Thyroid gland (tissue), 4 donors: ENCODE measurements around the gene SLC38A3. TPM values are rescaled to one million over a fixed set of nuclear protein-coding genes. Genes with fewer than 3 reads are reported as not detected.

Source experiments
- DNase-seq, 2 donors: peaks; one replicate each; pipeline ENCODE4 v3.0.0-alpha.2; 2019
- H3K27ac ChIP-seq, 3 donors: fragments of 200-600 bp; sonication (generic); 1 replicate in 2 of 3; 2 replicates in 1 of 3; pipeline ENCODE4 v1.5.1; 2016 to 2019; ENCODE audit warnings: mild to moderate bottlenecking in 1 of 3, moderate library complexity in 1 of 3
- H3K27me3 ChIP-seq: fragments of 200-600 bp; sonication (generic); one replicate; pipeline ENCODE4 v1.5.1; 2019
- H3K36me3 ChIP-seq, 2 donors: fragments of 200-600 bp; sonication (generic); one replicate each; pipeline ENCODE4 v1.5.1; 2016 to 2019
- H3K4me1 ChIP-seq, 2 donors: fragments of 200-600 bp; sonication (generic); one replicate each; pipeline ENCODE4 v1.5.1; 2017 to 2019
- H3K4me3 ChIP-seq, 3 donors: fragments of 200-600 bp; sonication (generic); replicated peaks in 1 of 3; 1 replicate in 2 of 3; 2 replicates in 1 of 3; pipeline ENCODE4 v1.5.1; 2016; ENCODE audit warnings: mild to moderate bottlenecking in 1 of 3
- H3K9me3 ChIP-seq: fragments of 200-600 bp; sonication (generic); one replicate; pipeline ENCODE4 v1.5.1; 2017
- CTCF ChIP-seq, 6 experiments: fragments of 200-600 bp in 3 of 6; fragments of 450-650 bp in 3 of 6; sonication (generic) in 3 of 6; IDR thresholded peaks; one replicate each; pipeline ENCODE4 v1.5.1; 2016 to 2019; ENCODE audit warnings: antibody characterized with exemption in 6 of 6, mild to moderate bottlenecking in 2 of 6, inconsistent platforms in 1 of 6, moderate library complexity in 1 of 6
- POLR2A ChIP-seq, 2 donors: fragments of 450-650 bp; IDR thresholded peaks; one replicate each; pipeline ENCODE4 v1.6.1; 2017; ENCODE audit warnings: antibody characterized with exemption in 2 of 2, mild to moderate bottlenecking in 2 of 2, moderate library complexity in 1 of 2
- WGBS, 2 donors: methylation state at CpG; one replicate each; pipeline ENCODE4 v1.1.5; 2017; 5-methylcytosine and 5-hydroxymethylcytosine counted together
- intact Hi-C: fragments of 100-400 bp; cut with DNase I; formaldehyde crosslinking; loops from one replicate; pipeline ENCODE4 v1.15.1; 2023
- total RNA-seq, 4 donors: library from RNA; depleted of rRNA; stranded (reverse); fragments of >200 nt; gene quantifications; one replicate each; pipeline ENCODE4 v1.2.3, GENCODE V29; 2016

The SLC38A3 gene
- total RNA-seq, 4 donors from 2014 or later, result 1.1 to 5.0 (median 3.6) TPM

DNA sequence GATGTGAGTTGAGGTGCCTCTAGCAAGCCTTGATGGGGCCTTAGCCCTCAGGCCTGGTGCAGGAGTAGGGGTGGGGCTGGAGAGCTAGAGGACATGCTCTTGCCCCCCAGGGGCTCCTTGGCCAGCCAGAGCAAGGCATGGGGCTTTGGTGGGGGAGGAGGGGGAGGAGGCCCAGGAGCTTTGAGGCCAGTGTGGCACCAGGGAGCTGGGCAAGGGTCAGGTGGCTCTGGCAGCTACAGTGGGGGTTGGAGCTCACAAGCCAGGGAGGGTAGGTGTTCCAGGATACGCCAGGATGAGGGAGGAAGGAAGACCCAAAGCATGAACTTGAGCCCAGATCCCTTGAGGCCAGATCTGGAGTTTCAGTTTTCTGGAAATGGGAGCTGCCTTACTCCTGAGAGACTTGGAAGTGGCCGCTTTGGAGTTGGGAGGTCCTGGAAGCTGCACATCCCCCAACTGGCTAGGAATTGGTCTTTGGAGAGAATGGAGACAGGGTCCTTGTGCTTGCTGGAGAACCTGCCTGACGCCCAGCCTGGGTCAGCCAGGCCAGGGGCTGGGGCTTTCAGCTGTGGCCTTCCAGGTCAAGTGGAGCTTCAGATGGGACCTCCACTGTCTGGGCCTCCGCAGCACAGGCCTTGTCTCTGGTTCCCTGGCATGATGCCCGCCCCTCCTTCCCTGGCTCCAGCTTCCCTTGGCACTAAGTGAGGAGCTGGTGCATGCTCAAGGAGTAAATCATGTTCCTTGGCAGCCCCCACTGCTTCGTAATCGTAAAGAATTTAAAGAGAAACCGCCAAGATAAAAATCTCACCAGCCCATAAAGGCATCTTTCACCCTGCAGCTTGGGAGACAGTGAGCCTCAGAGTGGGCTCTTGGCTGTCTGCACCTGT, 41.3 kb upstream of the SLC38A3 start:
- H3K36me3 ChIP-seq, result no peaks in the 10 kb centered on the region

DNA sequence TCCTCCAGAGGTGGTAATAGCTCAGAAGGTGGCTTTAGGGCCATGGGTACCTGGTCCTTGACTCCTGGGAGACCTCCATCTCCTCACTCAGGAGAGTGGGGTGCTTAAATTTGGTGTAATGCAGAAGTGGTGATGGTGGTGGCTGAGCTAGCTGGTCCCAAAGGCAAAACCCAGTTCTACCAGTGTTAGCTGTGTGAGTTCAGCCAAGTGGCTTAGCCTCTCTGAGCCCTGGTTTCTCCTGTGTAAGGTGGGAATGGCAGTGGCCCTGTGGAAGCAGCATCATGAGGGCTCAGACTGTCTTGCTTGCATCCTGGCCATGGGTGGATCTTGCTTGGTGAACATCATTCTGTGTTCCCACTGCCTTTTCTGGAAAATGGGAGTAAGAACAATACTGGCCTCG, 40.6 kb upstream of the SLC38A3 start:
- WGBS, 2 donors, result 50 to 78% methylated on average over 1 of the region's 1 CpG
- no peak for DNase-seq
- Histone ChIP-seq H3K4me3 (no peak overlapping the region), H3K27me3 (no peaks in the 10 kb centered on the region), H3K27ac (peak overlapping the region; percentile 90 to 93 (median 92)), H3K9me3 (no peaks in the 10 kb centered on the region), H3K4me1 (peaks cover 90 to 100% of the 10 kb centered on the region in 2 donors), H3K36me3 (no peaks in the 10 kb centered on the region)
- TF ChIP-seq CTCF (IDR thresholded peaks at IDR 0.05) (no peak), POLR2A (IDR thresholded peaks at IDR 0.05) (no peak)
- intact Hi-C loops, result no loop called here

More for the DNA sequence above, 41.3 kb upstream of the SLC38A3 start:
- no peak overlapping the region for H3K4me3 ChIP-seq
- intact Hi-C loops, result no loop called here
- no peaks in the 10 kb centered on the region for H3K27me3 ChIP-seq
- WGBS, 2 donors, result 28 to 33% methylated on average over 6 to 8 of the region's 8 CpGs
- peak overlapping the region; percentile 90 to 93 (median 92) for H3K27ac ChIP-seq
- H3K4me1 ChIP-seq, result peaks cover 85 to 100% of the 10 kb centered on the region in 2 donors
- peak; percentile 92 to 94 for DNase-seq
- TF ChIP-seq POLR2A (IDR thresholded peaks at IDR 0.05), result no peak
- TF ChIP-seq CTCF (IDR thresholded peaks at IDR 0.05), result no peak
- no peaks in the 10 kb centered on the region for H3K9me3 ChIP-seq

DNA sequence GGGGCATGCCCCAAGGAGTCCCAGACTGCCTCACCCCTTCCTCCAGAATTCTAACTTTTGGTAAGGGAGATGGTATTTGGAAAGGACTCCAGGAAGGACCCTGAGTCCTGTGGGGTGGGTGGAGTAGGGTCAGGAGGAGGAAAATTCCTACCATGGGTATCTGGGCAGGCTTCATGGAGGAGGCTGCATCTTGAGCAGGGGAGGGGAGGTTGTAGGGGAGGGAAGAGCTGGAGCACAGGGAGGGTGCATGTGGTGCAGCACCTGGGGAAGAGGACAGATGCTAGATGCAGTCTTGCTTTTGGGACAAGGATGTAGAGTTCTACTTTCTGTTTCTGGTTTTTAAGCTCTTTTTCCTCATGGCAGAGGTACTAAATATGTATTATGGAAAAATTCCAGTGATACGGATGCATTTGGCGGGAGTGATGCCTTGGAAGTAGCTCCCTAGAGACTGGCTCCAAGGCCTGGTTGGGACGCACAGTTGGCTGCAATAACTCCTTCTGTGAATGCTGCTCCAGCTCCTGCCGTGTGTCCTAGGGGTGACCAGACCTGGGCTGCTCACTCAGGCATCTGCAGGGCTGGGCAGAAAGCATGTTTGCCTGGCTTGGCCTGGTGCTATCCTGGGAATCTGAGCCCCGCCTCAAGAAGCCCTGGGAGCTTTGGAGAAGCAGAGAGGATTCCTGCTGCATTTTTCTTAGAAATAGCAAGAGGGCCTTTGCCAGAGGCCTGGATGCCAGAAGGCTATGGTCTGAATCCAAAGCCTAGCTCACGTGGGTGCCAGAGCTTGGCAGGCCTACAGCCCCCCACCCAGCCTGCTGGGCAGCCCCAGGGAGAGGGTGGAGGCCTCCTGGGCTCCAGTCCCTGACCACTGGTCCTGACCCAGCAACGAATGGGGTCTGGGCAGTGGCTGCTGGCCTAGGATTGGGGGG, 39.8 kb upstream of the SLC38A3 start:
- TF ChIP-seq CTCF (IDR thresholded peaks at IDR 0.05) (no peak), POLR2A (IDR thresholded peaks at IDR 0.05) (peak in 1 of 2 donors; percentile 12)
- H3K27me3 ChIP-seq, result no peaks in the 10 kb centered on the region
- peak overlapping the region; percentile 90 to 93 (median 92) for H3K27ac ChIP-seq
- 8 to 14% methylated on average over 6 of the region's 7 CpGs for WGBS, 2 donors
- H3K4me3 ChIP-seq, result no peak overlapping the region
- DNase-seq, result peak; percentile 85 to 87
- intact Hi-C loops, result no loop called here
- H3K9me3 ChIP-seq, result no peaks in the 10 kb centered on the region
- H3K36me3 ChIP-seq, result no peaks in the 10 kb centered on the region
- peaks cover 92 to 100% of the 10 kb centered on the region in 2 donors for H3K4me1 ChIP-seq

DNA sequence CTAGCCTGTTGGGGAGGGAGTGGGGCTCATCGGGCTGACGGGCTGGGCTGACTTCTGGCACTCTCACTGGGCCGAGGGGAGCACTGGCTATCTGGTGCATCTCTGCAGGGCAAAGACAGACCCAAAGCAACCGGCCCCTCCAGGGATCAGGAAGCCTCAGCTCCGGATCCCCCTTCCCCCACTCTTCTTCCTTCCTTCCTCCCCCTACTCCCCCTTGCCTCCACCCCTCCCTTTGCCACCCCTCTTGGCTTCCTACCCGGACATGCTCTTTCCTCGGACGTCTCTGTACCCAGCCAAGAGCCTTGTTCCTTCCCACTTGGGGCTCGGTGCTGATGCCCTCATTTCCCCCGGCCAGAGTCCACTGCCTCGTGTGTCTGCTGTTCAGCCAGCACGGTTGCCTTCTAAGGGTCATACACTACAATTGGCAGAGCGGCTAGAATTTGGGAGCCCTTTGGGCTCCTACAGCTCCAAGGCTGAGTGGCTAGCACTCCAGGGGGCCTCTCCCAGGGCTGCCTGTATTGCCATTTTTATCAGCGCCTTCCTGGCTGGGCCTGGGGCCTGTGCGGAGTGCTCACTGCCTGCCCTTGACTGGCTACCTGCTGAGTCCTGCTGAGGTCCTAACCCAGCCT, 39.0 kb upstream of the SLC38A3 start:
- H3K4me1 ChIP-seq, result peaks cover 84 to 95% of the 10 kb centered on the region in 2 donors
- no peaks in the 10 kb centered on the region for H3K36me3 ChIP-seq
- peak overlapping the region; percentile 90 to 93 (median 92) for H3K27ac ChIP-seq
- H3K9me3 ChIP-seq, result no peaks in the 10 kb centered on the region
- intact Hi-C loops, result no loop called here
- peak; percentile 70 to 73 for DNase-seq
- TF ChIP-seq CTCF (IDR thresholded peaks at IDR 0.05) (no peak), POLR2A (IDR thresholded peaks at IDR 0.05) (no peak)
- H3K4me3 ChIP-seq, result no peak overlapping the region
- 10% methylated on average over 13 to 15 of the region's 15 CpGs for WGBS, 2 donors
- H3K27me3 ChIP-seq, result no peaks in the 10 kb centered on the region
